OCI-LY7 (cell line): ENCODE data around the gene LAMA1.

Source experiments
- CTCF ChIP-seq: fragments of 200-600 bp; sonication (generic); conservative IDR thresholded peaks from 2 replicates; pipeline ENCODE4 v1.5.1; 2014; ENCODE audit warnings: mild to moderate bottlenecking, antibody characterized with exemption, low read length, moderate library complexity, mixed read lengths
- EZH2phosphoT487 ChIP-seq: fragments of 200-600 bp; sonication (generic); IDR thresholded peaks from 2 replicates; pipeline ENCODE4 v1.6.1; 2018; ENCODE audit warnings: low read depth, borderline replicate concordance, mild to moderate bottlenecking, mixed run types, antibody characterized with exemption, low read length, moderate library complexity, mixed read lengths

DNA sequence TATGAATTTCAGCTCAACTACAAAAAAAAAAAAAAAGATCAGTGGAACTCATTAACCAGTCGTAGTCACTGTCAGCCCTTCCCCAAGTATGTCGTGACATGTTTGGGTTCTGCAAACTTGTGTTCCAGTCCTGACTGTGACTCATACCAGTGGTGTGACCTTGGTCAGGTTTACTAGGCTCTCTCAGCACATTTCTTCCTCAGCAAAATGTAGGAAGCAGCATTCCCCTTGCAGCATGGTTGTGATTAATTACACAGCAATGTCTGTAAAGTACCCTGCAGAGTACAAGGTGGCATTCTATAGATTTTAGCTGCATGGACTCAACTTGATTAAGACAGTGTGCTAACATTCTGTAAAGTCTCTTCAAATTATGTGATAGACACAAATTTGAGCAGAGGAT is 156.9 kb downstream of the LAMA1 start:
- no peak for TF ChIP-seq CTCF
- TF ChIP-seq EZH2phosphoT487, result no peak
